Measurements from ENCODE around the gene FFAR2. TPM values are rescaled to one million over a fixed set of nuclear protein-coding genes. Genes with fewer than 3 reads are reported as not detected.

FFAR2 gene
- total RNA-seq, 1 donor from 2014 or later: not detected

GRCh38 chr19:35497406-35497805 is 49.3 kb downstream of the FFAR2 start:
- no peak for DNase-seq (ENCODE audit: low read depth)
- H3K27me3 ChIP-seq (ENCODE audit: control insufficient read depth, insufficient read depth, low read length): peaks cover 1% of the 10 kb centered on the region
- H3K36me3 ChIP-seq (ENCODE audit: control insufficient read depth, insufficient read depth, low read length): no peaks in the 10 kb centered on the region
- no peak for TF ChIP-seq CTCF (IDR thresholded peaks at IDR 0.05; ENCODE audit: insufficient read depth, low read length, poor library complexity, severe bottlenecking)
- no peak overlapping the region for H3K4me3 ChIP-seq (ENCODE audit: low read depth, low read length)

GRCh38 chr19:35498220-35498619 is 50.2 kb downstream of the FFAR2 start:
- Histone ChIP-seq H3K36me3 (ENCODE audit: control insufficient read depth, insufficient read depth, low read length) (no peaks in the 10 kb centered on the region), H3K27me3 (ENCODE audit: control insufficient read depth, insufficient read depth, low read length) (no peaks in the 10 kb centered on the region), H3K4me3 (ENCODE audit: low read depth, low read length) (no peak overlapping the region)
- TF ChIP-seq CTCF (IDR thresholded peaks at IDR 0.05; ENCODE audit: insufficient read depth, low read length, poor library complexity, severe bottlenecking): no peak
- DNase-seq (ENCODE audit: low read depth): no peak

- Histone ChIP-seq H3K4me3 (ENCODE audit: low read depth, low read length) (no peak overlapping the region), H3K36me3 (ENCODE audit: control insufficient read depth, insufficient read depth, low read length) (no peaks in the 10 kb centered on the region), H3K27me3 (ENCODE audit: control insufficient read depth, insufficient read depth, low read length) (no peaks in the 10 kb centered on the region)
- no peak for TF ChIP-seq CTCF (IDR thresholded peaks at IDR 0.05; ENCODE audit: insufficient read depth, low read length, poor library complexity, severe bottlenecking)
- DNase-seq (ENCODE audit: low read depth): no peak
These were observed 51.0 kb downstream of the FFAR2 start for GRCh38 chr19:35498984-35499527.

- no peaks in the 10 kb centered on the region for H3K27me3 ChIP-seq (ENCODE audit: control insufficient read depth, insufficient read depth, low read length)
- H3K4me3 ChIP-seq (ENCODE audit: low read depth, low read length): no peak overlapping the region
- H3K36me3 ChIP-seq (ENCODE audit: control insufficient read depth, insufficient read depth, low read length): no peaks in the 10 kb centered on the region
- TF ChIP-seq CTCF (IDR thresholded peaks at IDR 0.05; ENCODE audit: insufficient read depth, low read length, poor library complexity, severe bottlenecking): no peak
- no peak for DNase-seq (ENCODE audit: low read depth)
These were observed 52.6 kb downstream of the FFAR2 start for GRCh38 chr19:35500611-35501010.

Other genes with a start within 250 kb of the FFAR2 start
- gene FAM187B, start 219.5 kb upstream of the FFAR2 start, total RNA-seq: not detected in 2 replicates
- 147 and 247 TPM in 2 replicates for gene LSR, start 199.3 kb upstream of the FFAR2 start, total RNA-seq
- gene USF2, start 179.3 kb upstream of the FFAR2 start, total RNA-seq: 95.1 and 96.5 TPM in 2 replicates
- not detected in 2 replicates for gene HAMP, start 165.7 kb upstream of the FFAR2 start, total RNA-seq
- gene MAG, start 156.1 kb upstream of the FFAR2 start, total RNA-seq: 0.04 TPM in 1 of 2 replicates, not detected in the other
- gene CD22, start 119.1 kb upstream of the FFAR2 start, total RNA-seq: 0.75 and 2.9 TPM in 2 replicates
- gene FFAR1, start 100.4 kb upstream of the FFAR2 start, total RNA-seq: 0.04 TPM in 1 of 2 replicates, not detected in the other
- gene FFAR3, start 89.8 kb upstream of the FFAR2 start, total RNA-seq: not detected in 2 replicates
- gene GPR42, start 77.2 kb upstream of the FFAR2 start, total RNA-seq: not detected in 2 replicates
- not detected in 2 replicates for gene KRTDAP, start 42.2 kb downstream of the FFAR2 start, total RNA-seq
- 219 and 266 TPM in 2 replicates for gene DMKN, start 65.4 kb downstream of the FFAR2 start, total RNA-seq
- not detected in 2 replicates for gene SBSN, start 80.1 kb downstream of the FFAR2 start, total RNA-seq
- gene GAPDHS, start 85.2 kb downstream of the FFAR2 start, total RNA-seq: not detected in 2 replicates
- gene TMEM147, start 97.4 kb downstream of the FFAR2 start, total RNA-seq: 160 and 166 TPM in 2 replicates
- gene ATP4A, start 115.4 kb downstream of the FFAR2 start, total RNA-seq: not detected in 2 replicates
- gene PMIS2, start 137.9 kb downstream of the FFAR2 start, total RNA-seq: not detected in 2 replicates
- 12.3 and 14.1 TPM in 2 replicates for gene HAUS5, start 164.5 kb downstream of the FFAR2 start, total RNA-seq
- 115 and 121 TPM in 2 replicates for gene RBM42, start 180.8 kb downstream of the FFAR2 start, total RNA-seq
- gene ETV2, start 193.5 kb downstream of the FFAR2 start, total RNA-seq: not detected in 2 replicates
- 347 and 569 TPM in 2 replicates for gene COX6B1, start 200.1 kb downstream of the FFAR2 start, total RNA-seq
- not detected in 2 replicates for gene UPK1A, start 218.3 kb downstream of the FFAR2 start, total RNA-seq

All from kidney epithelial cell (primary cell).